HepG2 (cell line): Measurements from ENCODE around the gene SOAT2. TPM values are rescaled to one million over a fixed set of nuclear protein-coding genes. Genes with fewer than 3 reads are reported as not detected.

Source experiments
- FIP1L1 ChIP-seq: fragments of 200-400 bp; formaldehyde crosslinking; IDR thresholded peaks from 2 replicates; pipeline ENCODE4 v1.6.1; 2018; ENCODE audit warnings: low read depth, mild to moderate bottlenecking, low read length, moderate library complexity, borderline replicate concordance; ENCODE audit not compliant: insufficient read depth
- MEIS2 ChIP-seq: sonication (generic); formaldehyde crosslinking; IDR thresholded peaks from 2 replicates; pipeline ENCODE4 v1.9.0; 2021; ENCODE audit warnings: mild to moderate bottlenecking, missing genetic modification reagents
- NFATC3 ChIP-seq: sonication (generic); formaldehyde crosslinking; IDR thresholded peaks from 2 replicates; pipeline ENCODE4 v1.5.1; 2020; ENCODE audit warnings: mild to moderate bottlenecking, missing genetic modification reagents
- NR3C1 ChIP-seq: sonication (generic); formaldehyde crosslinking; IDR thresholded peaks from 2 replicates; pipeline ENCODE4 v1.4.0; 2020; ENCODE audit warnings: missing genetic modification reagents
- REL ChIP-seq: sonication (generic); formaldehyde crosslinking; conservative IDR thresholded peaks from 2 replicates; pipeline ENCODE4 v1.8.0; 2022; ENCODE audit warnings: mild to moderate bottlenecking, missing genetic modification reagents, moderate library complexity
- SNAI1 ChIP-seq: sonication (generic); formaldehyde crosslinking; IDR thresholded peaks from 2 replicates; pipeline ENCODE4 v1.5.0; 2020; ENCODE audit warnings: mild to moderate bottlenecking, missing genetic modification reagents, borderline replicate concordance
- TBX3 ChIP-seq: fragments of 450-650 bp; IDR thresholded peaks from 2 replicates; pipeline ENCODE4 v1.6.1; 2017; ENCODE audit warnings: antibody characterized with exemption, mild to moderate bottlenecking, inconsistent platforms, borderline replicate concordance
- ZBTB33 ChIP-seq: sonication (generic); formaldehyde crosslinking; IDR thresholded peaks from 2 replicates; pipeline ENCODE4 v1.4.0; 2020; ENCODE audit warnings: missing genetic modification reagents
- ZNF235 ChIP-seq: sonication (generic); formaldehyde crosslinking; IDR thresholded peaks from 2 replicates; pipeline ENCODE4 v1.8.1; 2023; ENCODE audit warnings: mild to moderate bottlenecking, missing genetic modification reagents, borderline replicate concordance
- ZNF274 ChIP-seq: sonication (generic); formaldehyde crosslinking; IDR thresholded peaks from 2 replicates; pipeline ENCODE4 v1.5.1; 2020; ENCODE audit warnings: mild to moderate bottlenecking, missing genetic modification reagents
- ZNF432 ChIP-seq: sonication (generic); formaldehyde crosslinking; IDR thresholded peaks from 2 replicates; pipeline ENCODE4 v1.5.0; 2020; ENCODE audit warnings: missing genetic modification reagents, mild to moderate bottlenecking, borderline replicate concordance
- ZNF678 ChIP-seq: sonication (generic); formaldehyde crosslinking; IDR thresholded peaks from 2 replicates; pipeline ENCODE4 v1.4.0; 2020; ENCODE audit warnings: mild to moderate bottlenecking, missing genetic modification reagents
- ZNF749 ChIP-seq: sonication (generic); formaldehyde crosslinking; IDR thresholded peaks from 2 replicates; pipeline ENCODE4 v1.8.0; 2022; ENCODE audit warnings: mild to moderate bottlenecking, missing genetic modification reagents, moderate library complexity, borderline replicate concordance
- polyA plus RNA-seq, 8 experiments: library from polyadenylated mRNA; depleted of rRNA in 3 of 8; stranded (reverse) in 7 of 8; unstranded in 1 of 8; fragments of >200 nt; fragmentation: Illumina TruSeq in 4 of 8; extraction: Trizol in 4 of 8; gene quantifications; 2 replicates each; pipeline versions ENCODE4 v1.2.1 to v1.2.3, GENCODE V29; 2011 to 2016; ENCODE audit warnings: low read depth in 4 of 8, missing spikeins in 1 of 8, mixed read lengths in 1 of 8; ENCODE audit not compliant: insufficient read depth in 1 of 8
- total RNA-seq, 5 experiments: library from RNA; depleted of rRNA; stranded (reverse); fragments of >200 nt; fragmentation: Illumina TruSeq; extraction: Trizol; gene quantifications; 2 replicates each; pipeline ENCODE4 v1.2.3, GENCODE V29; 2016; ENCODE audit warnings: low read depth in 1 of 5
- TF ChIP-seq, protein P1 (sequence below): sonication (generic); formaldehyde crosslinking; IDR thresholded peaks from 2 replicates; pipeline ENCODE4 v1.5.1; 2020; ENCODE audit warnings: missing genetic modification reagents, mild to moderate bottlenecking, borderline replicate concordance
- TF ChIP-seq, protein P2 (sequence below): sonication (generic); formaldehyde crosslinking; IDR thresholded peaks from 2 replicates; pipeline ENCODE4 v1.4.0; 2020; ENCODE audit warnings: missing genetic modification reagents
- TF ChIP-seq, protein P3 (sequence below): sonication (generic); formaldehyde crosslinking; IDR thresholded peaks from 2 replicates; pipeline ENCODE4 v1.9.0; 2021; ENCODE audit warnings: missing genetic modification reagents, borderline replicate concordance
- TF ChIP-seq, protein P4 (sequence below): sonication (generic); formaldehyde crosslinking; IDR thresholded peaks from 2 replicates; pipeline ENCODE4 v1.8.0; 2022; ENCODE audit warnings: mild to moderate bottlenecking, missing genetic modification reagents, borderline replicate concordance
- TF ChIP-seq, protein P5 (sequence below): sonication (generic); IDR thresholded peaks from 2 replicates; pipeline ENCODE4 v1.6.1; 2016; ENCODE audit warnings: low read depth, borderline replicate concordance

The SOAT2 gene
- total and polyA plus RNA-seq, 2 of the 13 experiments (the other 11 are each of a cell fraction or from before 2014, with no cell fraction given) = 14.9 to 108 TPM

DNA sequence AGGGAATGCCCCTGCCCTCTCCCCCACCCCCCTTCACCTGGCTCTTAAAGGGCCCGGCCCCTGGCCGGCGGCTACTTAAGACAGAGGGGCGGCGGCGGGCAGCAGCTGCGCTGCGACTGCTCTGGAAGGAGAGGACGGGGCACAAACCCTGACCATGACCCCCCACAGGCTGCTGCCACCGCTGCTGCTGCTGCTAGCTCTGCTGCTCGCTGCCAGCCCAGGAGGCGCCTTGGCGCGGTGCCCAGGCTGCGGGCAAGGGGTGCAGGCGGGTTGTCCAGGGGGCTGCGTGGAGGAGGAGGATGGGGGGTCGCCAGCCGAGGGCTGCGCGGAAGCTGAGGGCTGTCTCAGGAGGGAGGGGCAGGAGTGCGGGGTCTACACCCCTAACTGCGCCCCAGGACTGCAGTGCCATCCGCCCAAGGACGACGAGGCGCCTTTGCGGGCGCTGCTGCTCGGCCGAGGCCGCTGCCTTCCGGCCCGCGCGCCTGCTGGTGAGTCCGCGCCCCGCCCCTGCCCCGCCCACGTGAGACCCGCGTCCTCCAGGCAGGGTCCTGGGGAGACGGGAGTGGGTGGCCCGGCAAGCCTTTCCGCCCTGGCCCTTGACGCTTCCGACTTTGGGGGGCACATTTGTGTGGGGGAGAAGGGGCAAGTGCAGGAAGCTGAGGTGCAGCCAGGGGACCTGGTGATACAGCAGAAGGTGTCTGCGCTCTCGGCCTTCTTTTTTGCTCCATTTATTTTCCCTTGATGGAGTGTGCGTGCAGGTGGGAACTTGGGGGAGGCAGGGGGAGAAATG is 5.5 kb upstream of the SOAT2 start, which contains the start of gene IGFBP6 (continued):
- TF ChIP-seq, protein P1, sequence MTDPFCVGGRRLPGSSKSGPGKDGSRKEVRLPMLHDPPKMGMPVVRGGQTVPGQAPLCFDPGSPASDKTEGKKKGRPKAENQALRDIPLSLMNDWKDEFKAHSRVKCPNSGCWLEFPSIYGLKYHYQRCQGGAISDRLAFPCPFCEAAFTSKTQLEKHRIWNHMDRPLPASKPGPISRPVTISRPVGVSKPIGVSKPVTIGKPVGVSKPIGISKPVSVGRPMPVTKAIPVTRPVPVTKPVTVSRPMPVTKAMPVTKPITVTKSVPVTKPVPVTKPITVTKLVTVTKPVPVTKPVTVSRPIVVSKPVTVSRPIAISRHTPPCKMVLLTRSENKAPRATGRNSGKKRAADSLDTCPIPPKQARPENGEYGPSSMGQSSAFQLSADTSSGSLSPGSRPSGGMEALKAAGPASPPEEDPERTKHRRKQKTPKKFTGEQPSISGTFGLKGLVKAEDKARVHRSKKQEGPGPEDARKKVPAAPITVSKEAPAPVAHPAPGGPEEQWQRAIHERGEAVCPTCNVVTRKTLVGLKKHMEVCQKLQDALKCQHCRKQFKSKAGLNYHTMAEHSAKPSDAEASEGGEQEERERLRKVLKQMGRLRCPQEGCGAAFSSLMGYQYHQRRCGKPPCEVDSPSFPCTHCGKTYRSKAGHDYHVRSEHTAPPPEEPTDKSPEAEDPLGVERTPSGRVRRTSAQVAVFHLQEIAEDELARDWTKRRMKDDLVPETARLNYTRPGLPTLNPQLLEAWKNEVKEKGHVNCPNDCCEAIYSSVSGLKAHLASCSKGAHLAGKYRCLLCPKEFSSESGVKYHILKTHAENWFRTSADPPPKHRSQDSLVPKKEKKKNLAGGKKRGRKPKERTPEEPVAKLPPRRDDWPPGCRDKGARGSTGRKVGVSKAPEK (CRISPR knock-in tag) = no peak
- TF ChIP-seq, protein P2, sequence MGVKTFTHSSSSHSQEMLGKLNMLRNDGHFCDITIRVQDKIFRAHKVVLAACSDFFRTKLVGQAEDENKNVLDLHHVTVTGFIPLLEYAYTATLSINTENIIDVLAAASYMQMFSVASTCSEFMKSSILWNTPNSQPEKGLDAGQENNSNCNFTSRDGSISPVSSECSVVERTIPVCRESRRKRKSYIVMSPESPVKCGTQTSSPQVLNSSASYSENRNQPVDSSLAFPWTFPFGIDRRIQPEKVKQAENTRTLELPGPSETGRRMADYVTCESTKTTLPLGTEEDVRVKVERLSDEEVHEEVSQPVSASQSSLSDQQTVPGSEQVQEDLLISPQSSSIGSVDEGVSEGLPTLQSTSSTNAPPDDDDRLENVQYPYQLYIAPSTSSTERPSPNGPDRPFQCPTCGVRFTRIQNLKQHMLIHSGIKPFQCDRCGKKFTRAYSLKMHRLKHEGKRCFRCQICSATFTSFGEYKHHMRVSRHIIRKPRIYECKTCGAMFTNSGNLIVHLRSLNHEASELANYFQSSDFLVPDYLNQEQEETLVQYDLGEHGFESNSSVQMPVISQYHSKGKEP (CRISPR knock-in tag) = no peak
- TF ChIP-seq ZNF678 (no peak), NFATC3 (CRISPR knock-in tag) (no peak), ZNF432 (CRISPR knock-in tag) (no peak), SNAI1 (CRISPR knock-in tag) (no peak), NR3C1 (CRISPR knock-in tag) (no peak), ZNF749 (CRISPR knock-in tag) (no peak), MEIS2 (CRISPR knock-in tag) (no peak), ZNF274 (no peak), REL (CRISPR knock-in tag) (no peak; the same call in 1 of the 2 replicates), TBX3 (no peak), FIP1L1 (no peak), ZNF235 (CRISPR knock-in tag) (no peak), ZBTB33 (CRISPR knock-in tag) (no peak; the same call in 1 of the 2 replicates)
- TF ChIP-seq, protein P3, sequence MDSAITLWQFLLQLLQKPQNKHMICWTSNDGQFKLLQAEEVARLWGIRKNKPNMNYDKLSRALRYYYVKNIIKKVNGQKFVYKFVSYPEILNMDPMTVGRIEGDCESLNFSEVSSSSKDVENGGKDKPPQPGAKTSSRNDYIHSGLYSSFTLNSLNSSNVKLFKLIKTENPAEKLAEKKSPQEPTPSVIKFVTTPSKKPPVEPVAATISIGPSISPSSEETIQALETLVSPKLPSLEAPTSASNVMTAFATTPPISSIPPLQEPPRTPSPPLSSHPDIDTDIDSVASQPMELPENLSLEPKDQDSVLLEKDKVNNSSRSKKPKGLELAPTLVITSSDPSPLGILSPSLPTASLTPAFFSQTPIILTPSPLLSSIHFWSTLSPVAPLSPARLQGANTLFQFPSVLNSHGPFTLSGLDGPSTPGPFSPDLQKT (CRISPR knock-in tag) = no peak
- TF ChIP-seq, protein P4, sequence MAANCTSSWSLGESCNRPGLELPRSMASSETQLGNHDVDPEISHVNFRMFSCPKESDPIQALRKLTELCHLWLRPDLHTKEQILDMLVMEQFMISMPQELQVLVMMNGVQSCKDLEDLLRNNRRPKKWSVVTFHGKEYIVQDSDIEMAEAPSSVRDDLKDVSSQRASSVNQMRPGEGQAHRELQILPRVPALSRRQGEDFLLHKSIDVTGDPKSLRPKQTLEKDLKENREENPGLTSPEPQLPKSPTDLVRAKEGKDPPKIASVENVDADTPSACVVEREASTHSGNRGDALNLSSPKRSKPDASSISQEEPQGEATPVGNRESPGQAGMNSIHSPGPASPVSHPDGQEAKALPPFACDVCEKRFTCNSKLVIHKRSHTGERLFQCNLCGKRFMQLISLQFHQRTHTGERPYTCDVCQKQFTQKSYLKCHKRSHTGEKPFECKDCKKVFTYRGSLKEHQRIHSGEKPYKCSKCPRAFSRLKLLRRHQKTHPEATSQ (CRISPR knock-in tag) = no peak
- TF ChIP-seq, protein P5, sequence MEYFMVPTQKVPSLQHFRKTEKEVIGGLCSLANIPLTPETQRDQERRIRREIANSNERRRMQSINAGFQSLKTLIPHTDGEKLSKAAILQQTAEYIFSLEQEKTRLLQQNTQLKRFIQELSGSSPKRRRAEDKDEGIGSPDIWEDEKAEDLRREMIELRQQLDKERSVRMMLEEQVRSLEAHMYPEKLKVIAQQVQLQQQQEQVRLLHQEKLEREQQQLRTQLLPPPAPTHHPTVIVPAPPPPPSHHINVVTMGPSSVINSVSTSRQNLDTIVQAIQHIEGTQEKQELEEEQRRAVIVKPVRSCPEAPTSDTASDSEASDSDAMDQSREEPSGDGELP = no peak
